Measurements from ENCODE around the gene ALDH16A1.
A peak's percentile ranks its signal among the peaks of the same experiment; 100 is the strongest.

ALDH16A1 gene

DNA sequence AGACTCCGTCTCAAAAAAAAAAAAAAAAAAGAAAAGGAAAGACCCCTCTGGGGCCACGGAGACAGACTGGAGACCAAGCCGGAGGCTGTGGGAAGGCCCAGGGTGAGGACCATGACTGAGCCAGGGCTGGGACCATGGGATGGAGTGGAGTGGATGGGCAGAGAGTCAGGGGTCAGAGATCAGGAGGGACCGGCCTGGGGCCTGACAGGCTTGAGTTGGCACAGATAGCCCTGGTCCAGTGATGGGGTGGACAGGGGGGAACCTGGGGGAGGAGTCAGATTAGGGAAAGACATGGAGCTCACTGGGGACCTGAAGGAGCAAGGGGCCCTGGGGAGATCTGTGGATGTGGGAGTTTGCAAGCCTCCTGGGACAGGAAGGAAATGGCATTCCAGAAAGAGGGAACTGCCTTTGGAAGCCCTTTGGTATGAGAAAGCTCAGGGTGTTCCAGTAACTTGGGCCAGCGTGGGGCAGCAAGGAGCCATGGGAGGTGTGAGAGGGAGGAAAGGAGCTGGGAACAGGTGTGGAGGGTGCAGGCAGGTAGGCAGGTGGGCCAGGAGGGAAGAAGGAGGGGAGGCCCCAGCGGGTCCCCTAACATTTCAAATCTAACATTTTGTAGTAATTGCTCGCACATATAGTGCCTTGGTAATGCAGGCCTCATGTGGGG, 28.1 kb downstream of the ALDH16A1 start:
- peaks cover 4% of the 10 kb centered on the region for H3K36me3 Mint-ChIP-seq
- H3K4me1 Mint-ChIP-seq, result peaks cover 15% of the 10 kb centered on the region
- no peak overlapping the region for H3K27ac Mint-ChIP-seq
- no peak overlapping the region for H3K4me3 Mint-ChIP-seq
- no peaks in the 10 kb centered on the region for H3K9me3 Mint-ChIP-seq
- H3K27me3 Mint-ChIP-seq, result no peaks in the 10 kb centered on the region

DNA sequence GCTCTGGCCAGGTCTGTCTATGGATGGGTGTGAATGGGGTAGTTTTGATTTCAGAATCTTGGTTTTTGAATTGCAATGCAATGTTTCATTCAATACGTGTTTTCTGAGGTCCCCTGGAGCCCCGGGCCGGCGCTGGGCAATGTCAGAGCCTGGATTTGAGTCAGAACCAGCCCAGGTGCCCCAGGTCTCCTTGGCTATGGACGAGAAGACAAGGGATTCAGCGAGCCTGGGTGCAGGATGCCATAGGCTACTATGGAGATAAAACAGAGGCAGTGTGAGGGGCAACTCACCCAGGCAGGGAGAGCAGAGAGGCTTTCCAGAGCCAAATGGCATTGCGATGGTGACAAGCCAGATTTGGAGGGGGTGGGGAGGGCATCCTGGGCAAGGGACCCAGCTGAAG, 33.2 kb downstream of the ALDH16A1 start:
- H3K27ac Mint-ChIP-seq, result peak overlapping the region; percentile 88
- no peaks in the 10 kb centered on the region for H3K27me3 Mint-ChIP-seq
- H3K4me3 Mint-ChIP-seq, result peak overlapping the region; percentile 26
- no peaks in the 10 kb centered on the region for H3K9me3 Mint-ChIP-seq
- H3K36me3 Mint-ChIP-seq, result peaks cover 36% of the 10 kb centered on the region
- H3K4me1 Mint-ChIP-seq, result peaks cover 23% of the 10 kb centered on the region

DNA sequence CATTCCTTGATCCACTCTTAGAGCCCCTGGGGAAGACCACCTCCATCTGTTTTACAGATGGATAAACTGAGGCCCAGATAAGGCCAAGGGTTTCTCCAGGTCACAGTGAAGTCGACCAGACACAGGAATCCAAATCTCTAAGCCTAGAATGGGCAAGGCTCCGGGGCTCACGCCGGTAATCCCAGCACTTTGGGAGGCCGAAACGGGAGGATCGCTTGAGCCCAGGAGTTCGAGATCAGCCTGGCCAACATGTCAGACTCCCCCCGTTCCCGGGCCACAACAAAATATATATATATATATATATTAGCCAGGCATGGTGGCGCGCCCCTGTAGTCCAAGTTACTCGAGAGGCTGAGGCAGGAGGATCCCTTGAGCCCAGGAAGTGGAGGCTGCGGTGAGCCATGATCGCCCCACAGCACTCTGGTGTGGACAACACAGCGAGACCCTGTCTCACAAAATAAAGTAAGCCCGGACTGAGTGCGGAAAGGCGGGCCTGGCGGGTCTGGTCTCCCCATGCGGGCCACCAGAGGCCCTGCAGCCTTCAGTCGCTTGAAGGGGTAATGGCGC, 33.8 kb downstream of the ALDH16A1 start:
- Mint-ChIP-seq H3K9me3 (no peaks in the 10 kb centered on the region), H3K27ac (peak overlapping the region; percentile 99), H3K4me1 (peaks cover 21% of the 10 kb centered on the region), H3K4me3 (peak overlapping the region; percentile 94), H3K27me3 (no peaks in the 10 kb centered on the region), H3K36me3 (peaks cover 36% of the 10 kb centered on the region)

DNA sequence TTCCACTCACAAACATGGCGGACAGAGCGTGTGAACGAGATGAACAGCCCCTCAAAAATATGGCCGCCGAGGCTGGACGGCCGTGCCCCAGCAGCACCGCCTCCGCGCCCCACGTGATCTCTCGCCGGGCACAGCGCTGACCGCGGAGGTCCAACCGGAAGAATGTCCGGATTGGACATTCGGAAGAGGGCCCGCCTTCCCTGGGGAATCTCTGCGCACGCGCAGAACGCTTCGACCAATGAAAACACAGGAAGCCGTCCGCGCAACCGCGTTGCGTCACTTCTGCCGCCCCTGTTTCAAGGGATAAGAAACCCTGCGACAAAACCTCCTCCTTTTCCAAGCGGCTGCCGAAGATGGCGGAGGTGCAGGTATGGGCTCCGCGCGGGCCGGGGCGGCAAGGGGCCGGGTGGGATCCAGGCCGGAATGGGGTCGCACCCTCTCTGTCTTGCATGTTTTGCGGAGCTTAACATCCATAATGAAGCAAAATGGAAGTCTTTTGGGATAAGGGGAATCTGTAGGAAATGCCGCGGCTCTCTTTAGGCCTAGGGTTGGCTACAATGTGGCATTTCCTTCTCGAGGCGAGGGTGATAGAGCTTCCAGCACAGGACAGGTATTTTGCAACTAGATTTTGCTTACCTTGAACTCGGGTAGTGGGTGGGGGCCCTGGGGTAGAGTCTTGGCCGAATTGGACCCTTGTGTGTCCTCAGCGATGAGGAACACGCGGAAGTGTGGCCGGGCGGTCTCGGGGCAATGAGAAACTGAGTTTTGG, 34.4 kb downstream of the ALDH16A1 start, which contains the start of gene RPL13A:
Gene RPL13A (plus strand): TSS at position 332 of the 769 bp plus-strand sequence. CDS start 22 bp downstream, at position 354.
- Mint-ChIP-seq H3K4me1 (peaks cover 24% of the 10 kb centered on the region), H3K27ac (peak within 1 kb of the TSS; percentile 99), H3K36me3 (peaks cover 36% of the 10 kb centered on the region)

DNA sequence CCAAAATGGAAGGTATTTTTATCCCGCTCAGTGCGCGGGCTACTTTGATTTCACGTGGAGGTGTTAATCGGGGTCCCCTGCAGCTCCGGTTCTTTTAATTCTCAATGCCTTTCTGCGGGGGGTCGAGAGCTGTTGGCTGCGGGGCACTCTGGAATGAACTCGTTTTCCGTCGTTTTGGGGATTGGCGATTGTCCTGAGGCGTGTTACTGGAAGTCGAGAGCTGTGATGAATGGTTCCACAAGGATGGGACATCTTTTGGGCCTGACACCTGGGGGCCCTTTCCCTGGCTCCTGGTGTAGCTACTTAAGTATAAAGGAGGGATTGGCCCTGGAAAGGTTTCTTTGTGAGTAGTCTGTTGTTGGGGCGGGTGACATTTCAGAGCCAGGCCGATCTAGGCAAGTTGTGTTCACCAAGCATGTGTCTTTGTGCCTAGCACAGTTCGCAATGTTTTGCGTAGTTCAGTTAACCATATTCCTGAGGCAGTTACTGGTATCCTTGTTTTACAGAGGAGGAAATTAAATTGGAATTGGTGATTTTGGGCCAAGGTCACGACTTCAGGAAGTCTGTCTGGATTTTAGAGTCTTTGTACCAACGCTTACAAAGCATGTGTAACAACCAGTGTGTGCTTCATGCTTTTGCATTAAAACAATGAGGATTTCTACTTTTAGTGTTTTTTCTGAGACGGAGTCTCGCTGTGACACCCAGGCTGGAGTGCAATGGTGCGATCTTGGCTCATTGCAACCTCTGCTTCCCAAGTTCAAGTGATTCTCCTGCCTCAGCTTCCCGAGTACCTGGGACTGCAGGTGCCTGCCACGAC, 35.2 kb downstream of the ALDH16A1 start:
- no peaks in the 10 kb centered on the region for H3K9me3 Mint-ChIP-seq
- H3K4me1 Mint-ChIP-seq, result peaks cover 32% of the 10 kb centered on the region
- H3K27me3 Mint-ChIP-seq, result no peaks in the 10 kb centered on the region
- H3K27ac Mint-ChIP-seq, result peak overlapping the region; percentile 99
- H3K4me3 Mint-ChIP-seq, result peak overlapping the region; percentile 94
- H3K36me3 Mint-ChIP-seq, result peaks cover 41% of the 10 kb centered on the region

More for the DNA sequence above, 34.4 kb downstream of the ALDH16A1 start, which contains the start of gene RPL13A:
- Mint-ChIP-seq H3K9me3 (no peaks in the 10 kb centered on the region), H3K4me3 (peak within 1 kb of the TSS; percentile 94), H3K27me3 (no peaks in the 10 kb centered on the region)

DNA sequence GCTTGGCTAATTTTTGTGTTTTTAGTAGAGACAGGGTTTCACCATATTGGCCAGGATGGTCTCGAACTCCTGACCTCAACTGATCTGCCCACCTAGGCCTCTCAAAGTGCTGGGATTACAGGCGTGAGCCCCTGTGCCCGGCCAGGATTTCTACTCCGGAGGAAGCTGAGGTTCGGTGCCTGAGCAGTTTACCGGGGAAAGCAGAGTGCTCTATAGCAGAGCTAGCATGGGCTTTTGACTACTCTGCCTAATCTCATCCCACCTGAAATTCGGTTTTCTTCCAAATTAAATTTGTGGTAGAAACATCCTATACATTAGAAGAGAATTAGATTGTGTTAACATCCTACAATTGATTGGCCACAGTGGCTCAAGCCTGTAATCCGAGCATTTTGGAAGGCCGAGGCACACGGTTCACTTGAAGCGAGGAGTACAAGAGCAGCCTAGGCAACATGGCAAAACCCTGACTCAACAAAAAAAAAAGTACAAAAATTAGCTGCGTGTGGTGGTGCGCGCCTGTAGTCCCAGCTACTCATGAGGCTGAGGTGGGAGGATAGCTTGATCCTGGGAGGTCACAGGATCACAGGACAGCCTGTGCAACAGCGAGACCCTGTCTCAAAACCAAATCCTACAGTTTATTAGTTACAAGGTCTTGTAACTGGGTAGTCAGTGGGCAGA, 36.0 kb downstream of the ALDH16A1 start:
- Mint-ChIP-seq H3K27me3 (no peaks in the 10 kb centered on the region), H3K27ac (peak overlapping the region; percentile 99), H3K4me3 (peak overlapping the region; percentile 94), H3K9me3 (no peaks in the 10 kb centered on the region), H3K4me1 (peaks cover 35% of the 10 kb centered on the region), H3K36me3 (peaks cover 41% of the 10 kb centered on the region)

DNA sequence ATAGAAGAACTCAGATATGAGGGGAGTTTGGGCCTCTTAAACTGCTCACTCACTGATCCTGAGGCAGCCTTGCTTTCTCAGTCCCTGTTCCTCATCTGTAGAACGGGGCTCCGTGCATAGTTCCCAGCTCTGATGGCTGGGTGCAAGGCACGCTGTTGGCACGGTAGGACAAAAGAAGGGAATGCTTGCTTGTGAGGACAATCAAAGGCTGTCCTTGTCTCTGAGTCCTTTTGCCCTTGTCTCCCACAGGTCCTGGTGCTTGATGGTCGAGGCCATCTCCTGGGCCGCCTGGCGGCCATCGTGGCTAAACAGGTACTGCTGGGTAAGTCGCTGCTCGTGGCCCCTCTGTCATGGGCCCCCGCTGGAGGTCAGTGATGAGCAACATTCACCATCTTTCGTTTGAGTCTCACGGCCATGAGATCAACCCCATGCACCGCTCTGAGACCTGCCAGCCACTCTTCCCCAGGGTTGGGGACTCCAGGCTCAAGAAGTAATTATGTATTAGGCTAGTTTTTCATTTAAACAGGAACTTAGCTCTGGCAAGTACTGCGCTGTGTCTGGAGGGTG, 36.7 kb downstream of the ALDH16A1 start:
- peak overlapping the region; percentile 94 for H3K4me3 Mint-ChIP-seq
- H3K27ac Mint-ChIP-seq, result peak overlapping the region; percentile 99
- no peaks in the 10 kb centered on the region for H3K9me3 Mint-ChIP-seq
- H3K27me3 Mint-ChIP-seq, result no peaks in the 10 kb centered on the region
- peaks cover 35% of the 10 kb centered on the region for H3K4me1 Mint-ChIP-seq
- H3K36me3 Mint-ChIP-seq, result peaks cover 41% of the 10 kb centered on the region

DNA sequence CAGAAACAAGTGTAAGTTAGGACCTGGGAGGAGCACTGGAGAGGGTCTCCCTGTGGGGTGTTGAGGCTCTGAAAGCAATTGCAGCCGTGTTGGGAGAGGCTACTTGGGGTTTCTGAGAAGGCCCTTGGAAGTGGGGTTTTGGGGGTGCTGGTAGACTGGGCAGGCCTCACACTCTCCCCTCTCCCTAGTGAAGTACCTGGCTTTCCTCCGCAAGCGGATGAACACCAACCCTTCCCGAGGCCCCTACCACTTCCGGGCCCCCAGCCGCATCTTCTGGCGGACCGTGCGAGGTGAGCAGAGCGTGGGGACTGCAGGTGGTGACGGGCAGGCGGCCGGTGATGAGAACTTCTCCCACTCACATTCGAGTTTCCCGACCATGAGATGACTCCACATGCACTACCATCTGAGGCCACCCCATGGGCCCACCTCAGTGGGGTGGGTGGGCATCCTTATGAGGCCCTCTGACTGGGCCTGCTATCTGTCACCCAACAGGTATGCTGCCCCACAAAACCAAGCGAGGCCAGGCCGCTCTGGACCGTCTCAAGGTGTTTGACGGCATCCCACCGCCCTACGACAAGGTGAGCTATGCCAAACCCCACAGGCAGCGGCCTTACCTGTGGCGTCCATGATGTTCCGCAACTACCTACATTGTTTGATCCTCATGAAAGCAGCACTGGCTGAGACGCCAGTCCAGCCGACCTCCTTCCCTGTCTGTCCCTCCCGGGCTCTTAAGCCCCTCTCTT, 37.4 kb downstream of the ALDH16A1 start:
- Mint-ChIP-seq H3K36me3 (peaks cover 41% of the 10 kb centered on the region), H3K4me3 (peak overlapping the region; percentile 94), H3K4me1 (peaks cover 40% of the 10 kb centered on the region), H3K27ac (peak overlapping the region; percentile 99), H3K9me3 (no peaks in the 10 kb centered on the region), H3K27me3 (no peaks in the 10 kb centered on the region)

DNA sequence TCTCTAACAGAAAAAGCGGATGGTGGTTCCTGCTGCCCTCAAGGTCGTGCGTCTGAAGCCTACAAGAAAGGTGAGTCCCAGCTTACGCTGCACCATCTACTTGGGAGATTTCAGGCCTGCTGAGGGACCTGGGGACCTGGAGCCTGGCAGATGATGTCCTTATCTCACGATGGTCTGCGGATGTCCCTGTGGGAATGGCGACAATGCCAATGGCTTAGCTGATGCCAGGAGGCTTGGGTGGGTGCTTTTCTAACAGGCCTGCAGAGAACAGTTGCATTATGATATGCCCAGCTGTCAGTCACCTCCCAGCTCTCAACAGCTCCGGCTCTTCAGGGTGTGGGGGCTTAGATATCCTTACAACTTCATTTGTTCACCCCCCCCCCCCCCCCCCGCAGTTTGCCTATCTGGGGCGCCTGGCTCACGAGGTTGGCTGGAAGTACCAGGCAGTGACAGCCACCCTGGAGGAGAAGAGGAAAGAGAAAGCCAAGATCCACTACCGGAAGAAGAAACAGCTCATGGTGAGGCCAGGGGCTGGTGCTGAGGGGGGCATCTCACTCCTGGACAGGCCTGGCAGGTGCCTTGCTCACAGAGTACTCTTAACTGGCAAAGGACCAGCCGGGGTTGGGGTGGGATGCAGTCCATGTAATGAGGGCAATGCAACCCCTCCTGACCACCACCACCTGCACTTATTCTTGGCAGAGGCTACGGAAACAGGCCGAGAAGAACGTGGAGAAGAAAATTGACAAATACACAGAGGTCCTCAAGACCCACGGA, 38.2 kb downstream of the ALDH16A1 start:
- peak overlapping the region; percentile 99 for H3K27ac Mint-ChIP-seq
- H3K36me3 Mint-ChIP-seq, result peaks cover 40% of the 10 kb centered on the region
- H3K4me3 Mint-ChIP-seq, result peak overlapping the region; percentile 94
- H3K4me1 Mint-ChIP-seq, result peaks cover 38% of the 10 kb centered on the region
- no peaks in the 10 kb centered on the region for H3K9me3 Mint-ChIP-seq
- no peaks in the 10 kb centered on the region for H3K27me3 Mint-ChIP-seq

DNA sequence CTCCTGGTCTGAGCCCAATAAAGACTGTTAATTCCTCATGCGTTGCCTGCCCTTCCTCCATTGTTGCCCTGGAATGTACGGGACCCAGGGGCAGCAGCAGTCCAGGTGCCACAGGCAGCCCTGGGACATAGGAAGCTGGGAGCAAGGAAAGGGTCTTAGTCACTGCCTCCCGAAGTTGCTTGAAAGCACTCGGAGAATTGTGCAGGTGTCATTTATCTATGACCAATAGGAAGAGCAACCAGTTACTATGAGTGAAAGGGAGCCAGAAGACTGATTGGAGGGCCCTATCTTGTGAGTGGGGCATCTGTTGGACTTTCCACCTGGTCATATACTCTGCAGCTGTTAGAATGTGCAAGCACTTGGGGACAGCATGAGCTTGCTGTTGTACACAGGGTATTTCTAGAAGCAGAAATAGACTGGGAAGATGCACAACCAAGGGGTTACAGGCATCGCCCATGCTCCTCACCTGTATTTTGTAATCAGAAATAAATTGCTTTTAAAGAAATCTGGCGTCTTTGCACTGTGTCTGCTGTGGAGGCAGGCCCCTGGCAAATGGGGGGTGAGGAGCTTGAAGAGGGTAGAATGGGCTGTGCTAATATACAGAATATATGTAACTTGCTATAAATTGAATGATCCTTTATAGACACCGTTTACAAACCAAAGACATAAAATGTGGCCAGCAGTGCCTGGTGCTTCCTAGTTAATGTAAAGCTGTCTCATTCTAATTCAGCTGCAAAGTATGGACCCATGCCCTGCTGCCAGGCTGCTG, 39.0 kb downstream of the ALDH16A1 start:
- peaks cover 37% of the 10 kb centered on the region for H3K4me1 Mint-ChIP-seq
- H3K27me3 Mint-ChIP-seq, result no peaks in the 10 kb centered on the region

DNA sequence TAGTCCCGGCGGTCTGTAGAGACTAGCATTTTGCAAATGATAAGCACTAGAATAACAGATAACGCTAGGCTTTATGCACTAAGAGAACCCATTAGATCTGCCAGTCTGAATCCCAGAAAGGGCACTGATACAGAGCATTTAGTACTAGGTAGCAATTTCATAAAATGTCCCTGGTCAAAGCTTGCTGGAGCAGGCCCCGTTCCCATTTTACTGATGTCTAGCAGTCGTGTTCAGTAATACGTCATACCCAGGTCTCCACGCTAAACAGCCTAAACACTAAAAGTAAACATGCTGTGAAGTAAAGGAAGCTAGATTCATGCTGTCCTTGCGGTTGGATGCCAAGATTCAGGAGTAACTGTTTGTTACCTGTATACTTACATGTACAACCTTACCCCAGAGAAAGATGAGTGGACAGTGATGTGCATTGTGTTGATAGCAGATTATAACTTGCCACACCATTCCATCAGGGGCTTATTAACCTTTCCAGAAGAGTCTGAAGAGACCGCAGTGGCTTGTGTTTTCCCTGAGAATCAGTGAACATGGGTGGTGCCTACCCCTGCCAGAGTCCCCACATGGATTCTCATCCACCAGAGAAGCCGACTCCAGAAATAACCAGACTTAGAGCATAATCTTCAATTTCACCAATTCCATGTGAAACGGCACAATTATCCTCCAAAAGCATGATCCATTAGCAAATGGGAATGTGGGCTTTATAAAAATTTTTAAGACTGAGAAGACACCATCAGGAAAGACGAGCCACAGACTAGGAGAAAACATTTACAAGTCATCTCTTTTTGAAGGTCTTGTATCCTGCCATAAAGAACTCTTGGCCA, 39.8 kb downstream of the ALDH16A1 start:
- H3K36me3 Mint-ChIP-seq, result peaks cover 48% of the 10 kb centered on the region
- no peaks in the 10 kb centered on the region for H3K27me3 Mint-ChIP-seq
- peak overlapping the region; percentile 65 for H3K4me3 Mint-ChIP-seq
- H3K27ac Mint-ChIP-seq, result peak overlapping the region; percentile 92
- no peaks in the 10 kb centered on the region for H3K9me3 Mint-ChIP-seq
- peaks cover 37% of the 10 kb centered on the region for H3K4me1 Mint-ChIP-seq

More for the DNA sequence above, 39.0 kb downstream of the ALDH16A1 start:
- Mint-ChIP-seq H3K27ac (peak overlapping the region; percentile 92), H3K4me3 (peak overlapping the region; percentile 65), H3K36me3 (peaks cover 44% of the 10 kb centered on the region), H3K9me3 (no peaks in the 10 kb centered on the region)

DNA sequence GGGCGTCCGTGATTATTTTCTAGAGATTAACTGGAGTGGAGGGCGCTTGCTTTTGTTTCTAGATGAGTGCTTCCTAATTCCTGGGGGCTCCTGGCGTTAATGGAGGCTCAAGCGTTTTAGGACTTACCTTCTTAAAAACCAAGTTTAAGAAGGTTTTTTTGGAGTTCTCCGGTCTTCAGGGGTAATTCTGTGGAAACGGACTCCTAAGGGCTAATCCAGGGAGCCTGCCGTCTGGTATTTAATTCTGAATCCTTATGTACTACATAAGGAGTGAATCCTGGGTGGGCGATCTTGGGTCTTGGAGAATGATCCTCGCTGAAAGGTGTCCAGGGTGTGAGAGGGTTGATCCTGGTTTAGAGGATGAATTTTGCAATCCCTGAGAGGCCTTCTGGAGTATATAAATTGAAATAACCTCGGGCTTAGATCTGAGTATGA, 43.6 kb downstream of the ALDH16A1 start:
- Mint-ChIP-seq H3K9me3 (no peaks in the 10 kb centered on the region), H3K4me3 (peak overlapping the region; percentile 98), H3K27ac (peak overlapping the region; percentile 98), H3K36me3 (peaks cover 35% of the 10 kb centered on the region), H3K27me3 (no peaks in the 10 kb centered on the region), H3K4me1 (peaks cover 45% of the 10 kb centered on the region)

All from activated naive CD4-positive, alpha-beta T cell treated with anti-CD3 and anti-CD28 coated beads, Interleukin-2, amount 50 U/mL, for 24 hours (primary cell).